Activated CD8-positive, alpha-beta T cell treated with anti-CD3 and anti-CD28 coated beads for 36 hours (primary cell): Measurements from ENCODE around the gene P4HB. TPM values are rescaled to one million over a fixed set of nuclear protein-coding genes. Genes with fewer than 3 reads are reported as not detected.
A peak's percentile ranks its signal among the peaks of the same experiment; 100 is the strongest.

ENCODE experiments used
- ATAC-seq: fragments of 200-7000 bp; cut with Tn5 transposase; one replicate; pipeline ENCODE4 v1.10.0; 2021; ENCODE audit warnings: mild to moderate bottlenecking, moderate library complexity
- CTCF ChIA-PET: fragments of 350-600 bp; sonication (Branson Sonifier 250); formaldehyde crosslinking; loops from one replicate; lab custom pipeline; 2021; ENCODE audit warnings: antibody characterized with exemption; lab: Charles Lee
- POLR2A ChIA-PET: fragments of 350-600 bp; sonication (Branson Sonifier 250); formaldehyde crosslinking; loops from one replicate; lab custom pipeline; 2021; ENCODE audit warnings: antibody characterized with exemption; lab: Charles Lee
- DNase-seq: peaks from one replicate; pipeline ENCODE4 v3.0.0-alpha.2; 2020
- H3K27ac Mint-ChIP-seq: one replicate; pipeline ENCODE4 v1.8.0; 2021; ENCODE audit warnings: mild to moderate bottlenecking, mixed read lengths
- H3K27me3 Mint-ChIP-seq: one replicate; pipeline ENCODE4 v1.8.0; 2021; ENCODE audit warnings: mixed read lengths
- H3K36me3 Mint-ChIP-seq: one replicate; pipeline ENCODE4 v1.8.0; 2021; ENCODE audit warnings: low read depth, mixed read lengths
- H3K4me1 Mint-ChIP-seq: one replicate; pipeline ENCODE4 v1.8.0; 2021; ENCODE audit warnings: low read depth, mixed read lengths
- H3K4me3 Mint-ChIP-seq: one replicate; pipeline ENCODE4 v1.8.0; 2021; ENCODE audit warnings: mild to moderate bottlenecking, moderate library complexity, mixed read lengths
- H3K9me3 Mint-ChIP-seq: one replicate; pipeline ENCODE4 v1.8.0; 2021; ENCODE audit warnings: mixed read lengths
- CTCF ChIP-seq: fragments of 200-600 bp; IDR thresholded peaks from one replicate; pipeline ENCODE4 v1.8.0; 2022; ENCODE audit warnings: antibody characterized with exemption, mild to moderate bottlenecking
- intact Hi-C: fragments of 100-400 bp; cut with micrococcal nuclease; formaldehyde crosslinking; loops from one replicate; pipeline ENCODE4 v1.10.0; 2022
- total RNA-seq, 2 experiments: library from RNA; stranded (reverse); gene quantifications; one replicate each; pipeline ENCODE4 v1.2.3, GENCODE V29; 2021

Gene P4HB
- 100 to 1,000 TPM; 408 to 434 TPM for total RNA-seq

DNA sequence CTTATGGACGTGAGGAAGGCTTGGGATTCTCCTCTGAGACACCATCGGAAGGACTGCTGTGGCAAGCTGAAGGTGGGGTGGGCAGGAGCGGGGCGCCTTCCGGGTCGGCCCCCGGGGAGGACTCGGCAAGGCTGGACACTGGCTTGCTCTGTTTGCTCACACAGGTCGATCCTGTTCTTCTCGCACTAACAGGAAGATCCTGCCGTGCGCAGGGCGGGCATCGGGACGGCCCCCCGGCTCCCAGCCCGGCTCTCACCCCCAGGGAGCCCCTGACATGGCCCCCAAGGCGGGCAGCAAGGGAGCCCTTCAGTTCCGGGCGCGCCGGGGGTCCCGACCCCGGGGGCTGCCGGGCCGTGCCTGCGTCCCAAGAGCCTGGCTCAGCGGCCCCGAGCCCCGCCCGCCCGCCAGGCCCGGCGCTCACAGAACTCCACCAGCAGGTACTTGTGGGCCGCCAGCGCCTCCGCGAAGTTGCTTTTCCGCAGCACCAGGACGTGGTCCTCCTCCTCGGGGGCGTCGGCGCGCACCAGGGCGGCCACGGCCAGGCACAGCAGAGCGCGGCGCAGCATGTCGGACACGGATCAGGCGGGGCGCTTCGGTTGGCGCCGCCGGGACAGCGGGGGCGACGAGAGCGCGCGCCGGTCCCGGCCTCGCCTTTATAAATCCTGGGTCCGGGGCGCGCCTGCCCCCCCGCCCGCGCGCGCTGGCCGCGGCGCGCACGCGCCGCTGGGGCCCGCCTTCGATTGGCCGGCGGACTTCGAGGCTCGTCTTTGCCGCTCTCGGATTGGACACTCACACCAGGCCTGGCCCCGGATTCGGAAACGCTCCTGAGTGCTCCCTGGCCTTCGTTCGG, at the start of gene P4HB:
Gene P4HB (minus strand): TSS at position 630 of the 850 bp plus-strand sequence. CDS start 64 bp downstream, at position 566.
- peak within 1 kb of the TSS; percentile 98 for H3K27ac Mint-ChIP-seq
- H3K4me3 Mint-ChIP-seq, result peak within 1 kb of the TSS; percentile 96
- POLR2A ChIA-PET, result interaction anchor here (1.0 to 4.9 kb wide), 7 partner anchors 10 to 176 kb away, joined by 3 to 38 read pairs (median 10); partner anchors contain the start of genes ARHGDIA, ARL16, HGS and MCRIP1
- H3K9me3 Mint-ChIP-seq, result no peaks in the 10 kb centered on the region
- H3K27me3 Mint-ChIP-seq, result no peaks in the 10 kb centered on the region
- peaks cover 66% of the 10 kb centered on the region for H3K36me3 Mint-ChIP-seq
- TF ChIP-seq CTCF, result no peak
- CTCF ChIA-PET, result interaction anchor here (1.0 to 2.3 kb wide), 5 partner anchors 9 to 125 kb away, joined by 4 to 10 read pairs (median 4); partner anchors contain the start of gene MAFG
- DNase-seq, result peak; percentile 15
- H3K4me1 Mint-ChIP-seq, result peaks cover 44% of the 10 kb centered on the region
- no peak for ATAC-seq
- intact Hi-C loops, result no loop called here

DNA sequence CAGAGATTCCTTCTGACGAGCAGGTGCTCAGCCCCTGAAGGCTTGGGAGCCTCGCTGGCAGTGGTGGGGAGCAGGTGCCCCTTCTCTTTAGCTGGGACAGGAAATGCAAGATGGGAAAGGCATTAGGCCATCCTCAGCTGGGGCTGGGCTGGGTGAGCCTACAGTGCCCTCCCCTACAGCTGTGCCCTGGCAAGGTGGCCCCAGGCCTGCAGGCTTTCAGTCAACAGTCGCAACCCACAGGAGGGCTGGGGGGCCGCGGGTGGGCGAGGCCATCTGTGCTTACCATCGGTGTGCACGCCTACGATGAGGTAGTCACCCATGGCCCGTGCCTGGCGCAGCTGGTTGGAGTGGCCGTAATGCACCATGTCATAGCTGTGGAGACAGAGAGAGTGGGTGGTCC, 48.9 kb upstream of the P4HB start:
- DNase-seq (no peak), ATAC-seq (no peak)
- Mint-ChIP-seq H3K4me1 (peaks cover 11% of the 10 kb centered on the region), H3K36me3 (peaks cover 11% of the 10 kb centered on the region), H3K9me3 (no peaks in the 10 kb centered on the region), H3K27me3 (no peaks in the 10 kb centered on the region), H3K4me3 (peak overlapping the region; percentile 84), H3K27ac (no peak overlapping the region)
- no peak for TF ChIP-seq CTCF
- CTCF ChIA-PET, result interaction anchor here (0.7 kb wide), 1 partner anchor 40 kb away, joined by 3 read pairs; no protein-coding TSS in a partner anchor
- POLR2A ChIA-PET, result interaction anchor here (0.6 to 2.2 kb wide), 8 partner anchors 8 to 195 kb away, joined by 3 to 7 read pairs (median 4); partner anchors contain the start of gene ARHGDIA
- intact Hi-C loops, result no loop called here

DNA sequence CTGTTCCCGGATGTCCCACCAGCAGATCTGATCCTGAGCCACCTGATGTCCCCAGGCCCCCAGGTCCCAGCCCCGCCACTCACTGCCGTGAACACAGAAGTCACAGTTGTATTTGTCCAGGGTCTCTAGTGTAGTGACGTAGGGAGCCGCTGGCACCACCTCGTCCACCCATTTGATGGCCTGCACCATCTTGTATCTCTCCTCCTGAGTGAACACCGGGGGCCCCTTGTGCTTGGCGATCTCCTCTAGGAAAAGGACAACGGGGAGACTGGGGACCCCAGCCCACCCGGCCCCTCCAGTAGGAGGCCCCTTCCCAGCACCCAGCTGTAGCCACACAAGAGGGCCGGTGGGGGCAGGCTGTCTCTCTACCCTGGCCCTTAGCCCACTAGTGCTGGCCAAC, 48.5 kb upstream of the P4HB start:
- H3K27me3 Mint-ChIP-seq, result no peaks in the 10 kb centered on the region
- H3K36me3 Mint-ChIP-seq, result peaks cover 10% of the 10 kb centered on the region
- ATAC-seq, result no peak
- H3K9me3 Mint-ChIP-seq, result no peaks in the 10 kb centered on the region
- DNase-seq, result no peak
- no peak for TF ChIP-seq CTCF
- H3K4me1 Mint-ChIP-seq, result peaks cover 11% of the 10 kb centered on the region
- no peak overlapping the region for H3K4me3 Mint-ChIP-seq
- ChIA-PET CTCF (interaction anchor here (1.2 kb wide), 1 partner anchor 9 kb away, joined by 3 read pairs; the partner anchor contains the start of gene SIRT7), POLR2A (interaction anchor here (0.6 to 2.2 kb wide), 5 partner anchors 8 to 36 kb away, joined by 3 to 7 read pairs (median 4); no protein-coding TSS in a partner anchor)
- no peak overlapping the region for H3K27ac Mint-ChIP-seq
- intact Hi-C loops, result no loop called here

DNA sequence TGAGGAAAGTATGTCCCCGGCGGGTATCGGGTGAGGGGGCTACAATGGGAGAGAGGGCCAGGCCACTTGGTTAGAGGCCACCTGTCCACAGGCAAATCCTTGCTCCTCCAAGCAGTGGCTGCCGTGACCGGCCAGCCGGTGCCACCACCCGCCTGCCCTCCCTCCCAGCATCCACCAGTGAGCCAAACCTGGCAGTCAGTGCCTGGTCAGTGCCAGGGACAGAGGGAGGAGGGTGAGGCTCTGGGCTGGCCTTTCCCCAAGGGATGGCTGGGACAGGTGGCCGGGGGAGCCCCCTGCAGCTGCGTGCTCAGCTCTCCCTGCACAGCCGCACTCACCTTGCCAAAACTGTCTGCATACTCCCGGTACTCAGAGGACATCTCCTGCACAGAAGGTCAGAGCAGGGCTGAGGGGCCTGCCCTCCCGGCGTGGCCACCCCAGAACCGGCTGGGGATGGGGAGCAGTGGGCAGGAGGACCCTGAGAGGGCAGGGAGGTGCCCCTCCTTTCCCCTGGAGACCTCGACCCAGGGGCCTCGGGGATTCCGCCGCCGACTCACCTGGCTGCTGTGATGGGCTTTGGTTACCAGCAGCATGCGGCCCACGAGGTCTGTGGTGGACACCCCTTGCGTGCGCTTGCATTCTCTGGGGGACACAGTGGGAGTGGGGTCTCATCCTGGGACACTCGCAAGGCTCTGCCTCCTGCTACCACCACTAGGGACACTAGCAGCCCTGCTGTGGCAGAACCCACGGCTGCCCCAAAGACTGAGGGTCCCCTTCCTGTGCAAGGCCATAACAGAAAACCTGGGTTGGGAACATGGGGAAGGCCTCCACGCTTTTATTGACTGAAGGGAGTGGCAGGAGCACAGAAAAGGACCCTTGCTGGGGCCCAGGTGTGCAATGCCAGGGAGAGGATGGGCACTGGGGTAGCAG, 47.1 kb upstream of the P4HB start:
- Mint-ChIP-seq H3K9me3 (no peaks in the 10 kb centered on the region), H3K27ac (no peak overlapping the region), H3K4me3 (no peak overlapping the region), H3K27me3 (no peaks in the 10 kb centered on the region), H3K36me3 (no peaks in the 10 kb centered on the region), H3K4me1 (peaks cover 11% of the 10 kb centered on the region)
- TF ChIP-seq CTCF, result no peak
- CTCF ChIA-PET, result interaction anchor here (1.2 kb wide), 1 partner anchor 10 kb away, joined by 3 read pairs; the partner anchor contains the start of gene SIRT7
- POLR2A ChIA-PET, result no interaction called here
- intact Hi-C loops, result no loop called here
- DNase-seq, result no peak
- ATAC-seq, result no peak
